WERI-Rb-1 (cell line): Measurements from ENCODE around the gene ZFYVE28.
A peak's percentile ranks its signal among the peaks of the same experiment; 100 is the strongest.

ENCODE experiments used
- DNase-seq: peaks from one replicate; pipeline ENCODE4 v3.0.0-alpha.2; 2020
- H3K27ac ChIP-seq: fragments of 250-450 bp; sonication (Bioruptor Pico); 2 replicates; pipeline ENCODE4 v1.5.1; 2020; ENCODE audit warnings: mild to moderate bottlenecking, moderate library complexity
- H3K27me3 ChIP-seq: fragments of 250-450 bp; sonication (Bioruptor Pico); 2 replicates; pipeline ENCODE4 v1.5.1; 2021; ENCODE audit warnings: mild to moderate bottlenecking, low read depth, moderate library complexity; ENCODE audit not compliant: insufficient read depth, severe bottlenecking
- H3K36me3 ChIP-seq: fragments of 250-450 bp; sonication (Bioruptor Pico); 2 replicates; pipeline ENCODE4 v1.5.1; 2020; ENCODE audit warnings: mild to moderate bottlenecking, moderate library complexity
- H3K4me3 ChIP-seq: 2 replicates; pipeline ENCODE4 v1.5.1; 2011; ENCODE audit warnings: low read depth, mild to moderate bottlenecking, control low read depth, low read length
- H3K9me3 ChIP-seq: fragments of 250-450 bp; sonication (Bioruptor Pico); 2 replicates; pipeline ENCODE4 v1.5.1; 2021; ENCODE audit warnings: mild to moderate bottlenecking, moderate library complexity; ENCODE audit not compliant: severe bottlenecking
- TF ChIP-seq, protein P1 (sequence below): IDR thresholded peaks from 2 replicates; pipeline ENCODE4 v1.5.1; 2011; ENCODE audit warnings: low read depth, mild to moderate bottlenecking, control low read depth, inconsistent platforms, low read length

ZFYVE28 gene

GRCh38 chr4:2421928-2422327 is 3.5 kb upstream of the ZFYVE28 start:
- Histone ChIP-seq H3K9me3 (no peaks in the 10 kb centered on the region), H3K4me3 (no peak overlapping the region), H3K27me3 (peaks cover 21% of the 10 kb centered on the region), H3K27ac (no peak overlapping the region), H3K36me3 (no peaks in the 10 kb centered on the region)
- TF ChIP-seq, protein P1, sequence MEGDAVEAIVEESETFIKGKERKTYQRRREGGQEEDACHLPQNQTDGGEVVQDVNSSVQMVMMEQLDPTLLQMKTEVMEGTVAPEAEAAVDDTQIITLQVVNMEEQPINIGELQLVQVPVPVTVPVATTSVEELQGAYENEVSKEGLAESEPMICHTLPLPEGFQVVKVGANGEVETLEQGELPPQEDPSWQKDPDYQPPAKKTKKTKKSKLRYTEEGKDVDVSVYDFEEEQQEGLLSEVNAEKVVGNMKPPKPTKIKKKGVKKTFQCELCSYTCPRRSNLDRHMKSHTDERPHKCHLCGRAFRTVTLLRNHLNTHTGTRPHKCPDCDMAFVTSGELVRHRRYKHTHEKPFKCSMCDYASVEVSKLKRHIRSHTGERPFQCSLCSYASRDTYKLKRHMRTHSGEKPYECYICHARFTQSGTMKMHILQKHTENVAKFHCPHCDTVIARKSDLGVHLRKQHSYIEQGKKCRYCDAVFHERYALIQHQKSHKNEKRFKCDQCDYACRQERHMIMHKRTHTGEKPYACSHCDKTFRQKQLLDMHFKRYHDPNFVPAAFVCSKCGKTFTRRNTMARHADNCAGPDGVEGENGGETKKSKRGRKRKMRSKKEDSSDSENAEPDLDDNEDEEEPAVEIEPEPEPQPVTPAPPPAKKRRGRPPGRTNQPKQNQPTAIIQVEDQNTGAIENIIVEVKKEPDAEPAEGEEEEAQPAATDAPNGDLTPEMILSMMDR, result no peak
- no peak for DNase-seq

- no peak for DNase-seq
- TF ChIP-seq, protein P1, result no peak
- H3K27ac ChIP-seq, result no peak overlapping the region
- H3K27me3 ChIP-seq, result peaks cover 31% of the 10 kb centered on the region
- H3K9me3 ChIP-seq, result no peaks in the 10 kb centered on the region
- no peaks in the 10 kb centered on the region for H3K36me3 ChIP-seq
- no peak overlapping the region for H3K4me3 ChIP-seq
Observed at GRCh38 chr4:2419814-2420213, 1.4 kb upstream of the ZFYVE28 start.

DNA sequence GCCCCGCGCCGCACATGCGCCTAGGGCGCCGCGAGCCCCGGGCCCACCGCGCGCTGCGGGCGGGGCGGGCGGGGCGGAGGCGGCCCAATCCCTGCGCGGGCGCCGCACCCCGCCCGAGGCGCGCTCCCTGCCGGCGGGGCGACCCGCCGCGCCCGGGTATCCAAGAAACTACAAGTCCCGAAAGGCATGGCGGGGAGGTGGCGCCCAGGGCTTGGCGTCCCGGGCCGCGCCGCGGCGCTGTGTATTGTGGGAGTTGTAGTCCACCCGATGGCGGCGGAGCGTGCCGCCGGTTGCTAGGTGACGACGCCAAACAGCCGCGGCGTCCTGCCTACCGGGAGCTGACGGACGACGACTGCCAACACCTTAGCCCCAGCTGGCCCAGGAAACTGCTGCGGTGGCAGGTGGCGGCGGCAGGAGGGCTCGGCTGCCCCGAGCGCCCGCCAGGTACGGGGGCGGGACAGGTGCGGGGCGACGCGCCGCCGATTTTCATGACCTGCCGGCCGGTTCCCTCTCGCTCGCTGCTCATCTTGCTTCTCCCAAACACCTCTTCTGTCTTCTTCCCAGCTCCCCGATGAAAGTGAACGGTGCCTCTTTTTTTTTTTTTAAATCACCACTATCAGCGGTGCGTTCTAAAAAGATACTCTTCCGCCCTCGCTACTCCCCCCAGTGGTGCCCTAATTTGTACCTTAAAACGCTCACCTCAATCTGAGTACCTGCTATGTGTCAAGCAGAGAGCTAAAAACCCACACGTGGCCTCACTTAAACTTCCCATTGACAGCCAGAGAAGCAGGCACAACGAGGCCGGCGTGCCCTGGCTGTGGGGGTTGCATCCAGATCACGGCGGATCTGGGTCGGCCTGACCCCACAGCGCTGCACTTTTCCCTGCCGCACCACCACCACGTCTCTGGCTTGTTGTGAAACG is 466 bp upstream of the ZFYVE28 start, which contains the start of gene CFAP99:
CFAP99 (plus strand) TSS at position 306 of the 922 bp plus-strand sequence.
- Histone ChIP-seq H3K4me3 (peak within 1 kb of the TSS; percentile 59), H3K36me3 (no peaks in the 10 kb centered on the region), H3K27me3 (peaks cover 31% of the 10 kb centered on the region), H3K9me3 (no peaks in the 10 kb centered on the region), H3K27ac (no peak within 1 kb of the TSS)
- TF ChIP-seq, protein P1, result peak; percentile 18; the same call in 1 of the 2 replicates
- peak; percentile 99 for DNase-seq

GRCh38 chr4:2417226-2417764 is 1.1 kb downstream of the ZFYVE28 start:
- TF ChIP-seq, protein P1, result no peak
- no peak for DNase-seq
- Histone ChIP-seq H3K36me3 (no peaks in the 10 kb centered on the region), H3K9me3 (no peaks in the 10 kb centered on the region), H3K4me3 (peak overlapping the region; percentile 59), H3K27me3 (peaks cover 31% of the 10 kb centered on the region), H3K27ac (no peak overlapping the region)

DNA sequence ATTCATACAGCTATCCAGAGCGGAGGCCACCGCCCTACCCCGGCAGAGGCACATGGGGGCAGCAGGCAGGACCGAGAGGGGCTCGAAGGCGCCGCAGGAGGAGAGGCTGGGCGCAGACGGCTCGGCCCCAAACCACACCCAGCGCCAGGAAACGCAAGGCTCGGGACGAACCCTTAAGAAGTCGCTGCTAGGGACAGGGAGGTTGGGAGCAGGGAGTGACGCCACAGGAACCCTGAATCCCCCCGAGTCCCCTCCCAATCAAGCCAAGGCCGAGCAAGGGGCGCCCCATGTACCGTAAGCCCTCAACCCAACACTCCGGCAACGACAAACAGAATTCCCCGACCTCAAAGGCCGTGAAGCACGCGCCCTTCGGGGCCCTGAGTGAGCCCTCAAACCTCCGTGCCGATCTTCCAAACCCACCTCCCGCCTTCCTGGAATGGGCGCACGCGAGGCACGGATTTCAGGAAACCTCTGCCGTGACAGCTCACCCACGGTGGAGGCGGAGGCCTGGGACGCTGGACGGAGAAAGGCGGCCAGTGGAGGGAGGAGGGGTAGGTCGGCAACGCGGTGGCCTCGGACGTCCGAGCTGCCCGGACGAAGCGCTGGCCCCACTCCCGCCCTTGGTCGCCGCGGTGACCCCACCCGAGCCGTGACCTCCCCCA is 1.8 kb downstream of the ZFYVE28 start:
- Histone ChIP-seq H3K9me3 (no peaks in the 10 kb centered on the region), H3K4me3 (peak overlapping the region; percentile 36), H3K27me3 (peaks cover 31% of the 10 kb centered on the region), H3K27ac (no peak overlapping the region), H3K36me3 (no peaks in the 10 kb centered on the region)
- peak; percentile 35 for DNase-seq
- TF ChIP-seq, protein P1, result peak; percentile 24; the same call in 1 of the 2 replicates
